Measurements from ENCODE around the gene SUPT4H1. TPM values are rescaled to one million over a fixed set of nuclear protein-coding genes. Genes with fewer than 3 reads are reported as not detected.

The SUPT4H1 gene
- total and polyA plus RNA-seq, 9 of the 15 experiments (the other 6 are each of a cell fraction or from before 2014, with no cell fraction given): 62.1 to 320 (median 117) TPM

DNA sequence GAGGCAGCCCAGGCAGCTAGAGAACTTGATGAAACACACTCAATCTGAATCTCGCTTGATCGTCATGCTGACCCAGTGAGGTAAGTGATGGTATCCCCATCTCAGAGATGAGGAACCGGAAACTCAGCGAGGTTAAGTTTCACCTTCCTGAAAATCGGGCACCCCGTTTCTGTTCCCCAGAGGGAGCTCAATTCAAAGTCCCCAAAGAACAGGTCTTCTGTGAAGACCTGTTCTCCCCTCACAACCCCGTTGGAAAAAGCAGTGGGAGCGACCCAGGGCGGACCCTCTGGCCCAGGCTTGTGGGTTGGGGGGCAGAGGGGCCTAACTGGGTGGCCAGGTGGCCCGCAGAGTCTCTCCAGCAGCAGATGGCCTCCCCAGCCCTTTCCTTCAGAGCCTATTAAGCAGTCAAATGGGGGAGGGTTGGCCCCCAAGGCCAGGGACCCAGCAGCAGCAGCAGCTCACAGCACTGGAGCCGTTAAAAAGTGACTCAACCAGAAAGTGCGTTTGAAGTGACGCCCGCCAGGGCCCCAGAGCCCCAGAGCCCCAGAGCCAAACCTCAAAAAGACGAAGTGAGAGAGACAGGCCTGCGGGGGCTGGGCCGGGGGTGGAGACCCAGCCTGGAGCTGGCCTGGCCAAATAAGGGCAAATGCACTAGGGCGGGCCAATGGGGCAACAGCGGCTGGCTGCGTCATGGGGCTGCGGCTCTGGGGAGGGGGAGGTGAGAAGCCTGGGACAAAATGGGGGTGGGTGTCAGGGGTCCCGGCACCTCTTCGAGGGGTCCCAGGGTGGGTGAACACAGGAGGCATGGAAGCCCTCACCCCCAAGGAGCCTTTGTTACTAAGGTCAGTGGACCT is 14.2 kb downstream of the SUPT4H1 start (continued):
- TF ChIP-seq PYGO2 (tag; IDR thresholded peaks at IDR 0.05) (no peak; the same call in 1 of the 2 replicates), HNRNPUL1 (IDR thresholded peaks at IDR 0.05; ENCODE audit: low read length) (no peak), LEF1 (IDR thresholded peaks at IDR 0.05) (peak; percentile 89), NFATC3 (IDR thresholded peaks at IDR 0.05) (no peak), DPF2 (IDR thresholded peaks at IDR 0.05) (0 out of 2 replicates have a peak, but pooled peaks have one; percentile 27), THRAP3 (IDR thresholded peaks at IDR 0.05; ENCODE audit: borderline replicate concordance) (no peak), ZNF79 (CRISPR knock-in tag; IDR thresholded peaks at IDR 0.05; ENCODE audit: low read depth) (no peak), CBX3 (IDR thresholded peaks at IDR 0.05; ENCODE audit: borderline replicate concordance in 1 of 2, low read length in 2 of 2) (no peak; a peak in 1 of 3 replicates), ZNF324 (CRISPR knock-in tag; IDR thresholded peaks at IDR 0.05) (no peak), CEBPG (CRISPR knock-in tag; IDR thresholded peaks at IDR 0.05) (0 out of 2 replicates have a peak, but pooled peaks have one; percentile 5), CEBPG (tag; conservative IDR thresholded peaks at IDR 0.05 in 1 of 2, IDR thresholded peaks at IDR 0.05 in 1 of 2) (no peak; a peak in 1 of 4 replicates)
- TF ChIP-seq, protein P1, sequence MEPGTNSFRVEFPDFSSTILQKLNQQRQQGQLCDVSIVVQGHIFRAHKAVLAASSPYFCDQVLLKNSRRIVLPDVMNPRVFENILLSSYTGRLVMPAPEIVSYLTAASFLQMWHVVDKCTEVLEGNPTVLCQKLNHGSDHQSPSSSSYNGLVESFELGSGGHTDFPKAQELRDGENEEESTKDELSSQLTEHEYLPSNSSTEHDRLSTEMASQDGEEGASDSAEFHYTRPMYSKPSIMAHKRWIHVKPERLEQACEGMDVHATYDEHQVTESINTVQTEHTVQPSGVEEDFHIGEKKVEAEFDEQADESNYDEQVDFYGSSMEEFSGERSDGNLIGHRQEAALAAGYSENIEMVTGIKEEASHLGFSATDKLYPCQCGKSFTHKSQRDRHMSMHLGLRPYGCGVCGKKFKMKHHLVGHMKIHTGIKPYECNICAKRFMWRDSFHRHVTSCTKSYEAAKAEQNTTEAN (CRISPR knock-in tag; IDR thresholded peaks at IDR 0.05): no peak
- TF ChIP-seq, protein P2, sequence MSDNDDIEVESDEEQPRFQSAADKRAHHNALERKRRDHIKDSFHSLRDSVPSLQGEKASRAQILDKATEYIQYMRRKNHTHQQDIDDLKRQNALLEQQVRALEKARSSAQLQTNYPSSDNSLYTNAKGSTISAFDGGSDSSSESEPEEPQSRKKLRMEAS (CRISPR knock-in tag; IDR thresholded peaks at IDR 0.05): no peak
- TF ChIP-seq, protein P3, sequence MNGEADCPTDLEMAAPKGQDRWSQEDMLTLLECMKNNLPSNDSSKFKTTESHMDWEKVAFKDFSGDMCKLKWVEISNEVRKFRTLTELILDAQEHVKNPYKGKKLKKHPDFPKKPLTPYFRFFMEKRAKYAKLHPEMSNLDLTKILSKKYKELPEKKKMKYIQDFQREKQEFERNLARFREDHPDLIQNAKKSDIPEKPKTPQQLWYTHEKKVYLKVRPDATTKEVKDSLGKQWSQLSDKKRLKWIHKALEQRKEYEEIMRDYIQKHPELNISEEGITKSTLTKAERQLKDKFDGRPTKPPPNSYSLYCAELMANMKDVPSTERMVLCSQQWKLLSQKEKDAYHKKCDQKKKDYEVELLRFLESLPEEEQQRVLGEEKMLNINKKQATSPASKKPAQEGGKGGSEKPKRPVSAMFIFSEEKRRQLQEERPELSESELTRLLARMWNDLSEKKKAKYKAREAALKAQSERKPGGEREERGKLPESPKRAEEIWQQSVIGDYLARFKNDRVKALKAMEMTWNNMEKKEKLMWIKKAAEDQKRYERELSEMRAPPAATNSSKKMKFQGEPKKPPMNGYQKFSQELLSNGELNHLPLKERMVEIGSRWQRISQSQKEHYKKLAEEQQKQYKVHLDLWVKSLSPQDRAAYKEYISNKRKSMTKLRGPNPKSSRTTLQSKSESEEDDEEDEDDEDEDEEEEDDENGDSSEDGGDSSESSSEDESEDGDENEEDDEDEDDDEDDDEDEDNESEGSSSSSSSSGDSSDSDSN (IDR thresholded peaks at IDR 0.05; ENCODE audit: borderline replicate concordance in 1 of 2, low read depth in 2 of 2, low read length in 2 of 2): no peak
- TF ChIP-seq, protein P4, sequence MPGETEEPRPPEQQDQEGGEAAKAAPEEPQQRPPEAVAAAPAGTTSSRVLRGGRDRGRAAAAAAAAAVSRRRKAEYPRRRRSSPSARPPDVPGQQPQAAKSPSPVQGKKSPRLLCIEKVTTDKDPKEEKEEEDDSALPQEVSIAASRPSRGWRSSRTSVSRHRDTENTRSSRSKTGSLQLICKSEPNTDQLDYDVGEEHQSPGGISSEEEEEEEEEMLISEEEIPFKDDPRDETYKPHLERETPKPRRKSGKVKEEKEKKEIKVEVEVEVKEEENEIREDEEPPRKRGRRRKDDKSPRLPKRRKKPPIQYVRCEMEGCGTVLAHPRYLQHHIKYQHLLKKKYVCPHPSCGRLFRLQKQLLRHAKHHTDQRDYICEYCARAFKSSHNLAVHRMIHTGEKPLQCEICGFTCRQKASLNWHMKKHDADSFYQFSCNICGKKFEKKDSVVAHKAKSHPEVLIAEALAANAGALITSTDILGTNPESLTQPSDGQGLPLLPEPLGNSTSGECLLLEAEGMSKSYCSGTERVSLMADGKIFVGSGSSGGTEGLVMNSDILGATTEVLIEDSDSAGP (CRISPR knock-in tag; IDR thresholded peaks at IDR 0.05): no peak
- TF ChIP-seq, protein P5, sequence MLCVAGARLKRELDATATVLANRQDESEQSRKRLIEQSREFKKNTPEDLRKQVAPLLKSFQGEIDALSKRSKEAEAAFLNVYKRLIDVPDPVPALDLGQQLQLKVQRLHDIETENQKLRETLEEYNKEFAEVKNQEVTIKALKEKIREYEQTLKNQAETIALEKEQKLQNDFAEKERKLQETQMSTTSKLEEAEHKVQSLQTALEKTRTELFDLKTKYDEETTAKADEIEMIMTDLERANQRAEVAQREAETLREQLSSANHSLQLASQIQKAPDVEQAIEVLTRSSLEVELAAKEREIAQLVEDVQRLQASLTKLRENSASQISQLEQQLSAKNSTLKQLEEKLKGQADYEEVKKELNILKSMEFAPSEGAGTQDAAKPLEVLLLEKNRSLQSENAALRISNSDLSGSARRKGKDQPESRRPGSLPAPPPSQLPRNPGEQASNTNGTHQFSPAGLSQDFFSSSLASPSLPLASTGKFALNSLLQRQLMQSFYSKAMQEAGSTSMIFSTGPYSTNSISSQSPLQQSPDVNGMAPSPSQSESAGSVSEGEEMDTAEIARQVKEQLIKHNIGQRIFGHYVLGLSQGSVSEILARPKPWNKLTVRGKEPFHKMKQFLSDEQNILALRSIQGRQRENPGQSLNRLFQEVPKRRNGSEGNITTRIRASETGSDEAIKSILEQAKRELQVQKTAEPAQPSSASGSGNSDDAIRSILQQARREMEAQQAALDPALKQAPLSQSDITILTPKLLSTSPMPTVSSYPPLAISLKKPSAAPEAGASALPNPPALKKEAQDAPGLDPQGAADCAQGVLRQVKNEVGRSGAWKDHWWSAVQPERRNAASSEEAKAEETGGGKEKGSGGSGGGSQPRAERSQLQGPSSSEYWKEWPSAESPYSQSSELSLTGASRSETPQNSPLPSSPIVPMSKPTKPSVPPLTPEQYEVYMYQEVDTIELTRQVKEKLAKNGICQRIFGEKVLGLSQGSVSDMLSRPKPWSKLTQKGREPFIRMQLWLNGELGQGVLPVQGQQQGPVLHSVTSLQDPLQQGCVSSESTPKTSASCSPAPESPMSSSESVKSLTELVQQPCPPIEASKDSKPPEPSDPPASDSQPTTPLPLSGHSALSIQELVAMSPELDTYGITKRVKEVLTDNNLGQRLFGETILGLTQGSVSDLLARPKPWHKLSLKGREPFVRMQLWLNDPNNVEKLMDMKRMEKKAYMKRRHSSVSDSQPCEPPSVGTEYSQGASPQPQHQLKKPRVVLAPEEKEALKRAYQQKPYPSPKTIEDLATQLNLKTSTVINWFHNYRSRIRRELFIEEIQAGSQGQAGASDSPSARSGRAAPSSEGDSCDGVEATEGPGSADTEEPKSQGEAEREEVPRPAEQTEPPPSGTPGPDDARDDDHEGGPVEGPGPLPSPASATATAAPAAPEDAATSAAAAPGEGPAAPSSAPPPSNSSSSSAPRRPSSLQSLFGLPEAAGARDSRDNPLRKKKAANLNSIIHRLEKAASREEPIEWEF (CRISPR knock-in tag; IDR thresholded peaks at IDR 0.05): 0 out of 2 replicates have a peak, but pooled peaks have one; percentile 15
